ENCODE measurements around the gene DSCAML1. TPM values are rescaled to one million over a fixed set of nuclear protein-coding genes. Genes with fewer than 3 reads are reported as not detected.

DSCAML1 gene
- total and polyA plus RNA-seq, 7 donors, result 0.04 to 0.52 (median 0.06) TPM

GRCh38 chr11:117591316-117592039, 205.5 kb downstream of the DSCAML1 start:
- ATAC-seq (no peak), DNase-seq (no peak)
- H3K27me3 ChIP-seq (ENCODE audit: insufficient read depth in 3 of 3, low read length in 2 of 3), result peaks cover 0 to 31% (median under 1%) of the 10 kb centered on the region in 3 donors
- intact Hi-C loops (cut with DNase I), result no loop called here
- WGBS, 3 donors, result 69 to 71% (median 71%) methylated on average over 16 of the region's 16 CpGs
- H3K4me3 ChIP-seq, result no peak overlapping the region
- H3K4me1 ChIP-seq, result no peaks in the 10 kb centered on the region
- no peaks in the 10 kb centered on the region for H3K36me3 ChIP-seq (ENCODE audit: insufficient read depth in 1 of 2, low read depth in 1 of 2)
- no peaks in the 10 kb centered on the region for H3K9me3 ChIP-seq
- no peak for TF ChIP-seq CTCF (IDR thresholded peaks at IDR 0.05)
- no peak overlapping the region for H3K27ac ChIP-seq

- Histone ChIP-seq H3K9me3 (no peaks in the 10 kb centered on the region), H3K36me3 (ENCODE audit: insufficient read depth in 1 of 2, low read depth in 1 of 2) (no peaks in the 10 kb centered on the region), H3K4me3 (no peak overlapping the region), H3K27me3 (ENCODE audit: insufficient read depth in 3 of 3, low read length in 2 of 3) (peaks cover 0 to 26% (median 6%) of the 10 kb centered on the region in 3 donors), H3K4me1 (no peaks in the 10 kb centered on the region), H3K27ac (no peak overlapping the region)
- 64 to 77% (median 68%) methylated on average over 11 of the region's 11 CpGs for WGBS, 3 donors
- TF ChIP-seq CTCF (IDR thresholded peaks at IDR 0.05), result no peak
- no peak for DNase-seq
- intact Hi-C loops (cut with DNase I), result no loop called here
- no peak for ATAC-seq
Observed at GRCh38 chr11:117589063-117589462, 208.0 kb downstream of the DSCAML1 start.

GRCh38 chr11:117588166-117588810, 208.7 kb downstream of the DSCAML1 start:
- Histone ChIP-seq H3K4me3 (no peak overlapping the region), H3K4me1 (no peaks in the 10 kb centered on the region), H3K27me3 (ENCODE audit: insufficient read depth in 3 of 3, low read length in 2 of 3) (peaks cover 0 to 26% (median 6%) of the 10 kb centered on the region in 3 donors), H3K36me3 (ENCODE audit: insufficient read depth in 1 of 2, low read depth in 1 of 2) (no peaks in the 10 kb centered on the region), H3K27ac (no peak overlapping the region), H3K9me3 (no peaks in the 10 kb centered on the region)
- intact Hi-C loops (cut with DNase I), result no loop called here
- DNase-seq (no peak), ATAC-seq (no peak)
- WGBS, 3 donors, result 62 to 71% (median 63%) methylated on average over 14 of the region's 14 CpGs
- TF ChIP-seq CTCF (IDR thresholded peaks at IDR 0.05), result no peak

GRCh38 chr11:117587416-117587815, 209.6 kb downstream of the DSCAML1 start:
- intact Hi-C loops (cut with DNase I), result no loop called here
- DNase-seq (no peak), ATAC-seq (no peak)
- H3K4me1 ChIP-seq, result no peaks in the 10 kb centered on the region
- no peaks in the 10 kb centered on the region for H3K36me3 ChIP-seq (ENCODE audit: insufficient read depth in 1 of 2, low read depth in 1 of 2)
- no peak overlapping the region for H3K27ac ChIP-seq
- H3K27me3 ChIP-seq (ENCODE audit: insufficient read depth in 3 of 3, low read length in 2 of 3), result peaks cover 0 to 26% (median 8%) of the 10 kb centered on the region in 3 donors
- H3K4me3 ChIP-seq, result no peak overlapping the region
- no peaks in the 10 kb centered on the region for H3K9me3 ChIP-seq
- WGBS, 3 donors, result 87 to 93% (median 88%) methylated on average over 6 of the region's 6 CpGs
- TF ChIP-seq CTCF (IDR thresholded peaks at IDR 0.05), result no peak

Data from psoas muscle (tissue), 8 donors.